Activated T-cell treated with anti-CD3 and anti-CD28 coated beads, Interleukin-2, amount 50 U/mL, for 72 hours (primary cell): ENCODE results near the gene RAB22A. TPM values are rescaled to one million over a fixed set of nuclear protein-coding genes. Genes with fewer than 3 reads are reported as not detected.
A peak's percentile ranks its signal among the peaks of the same experiment; 100 is the strongest.
"Not testable (repeated sequence)": the region's sequence is repeated elsewhere in the genome, so short reads cannot be mapped to it uniquely, and the experiment has no call there.

ENCODE experiments used
- ATAC-seq, 2 donors: fragments of 150-1000 bp; cut with Tn5 transposase; replicated peaks in 1 of 2; 2 replicates each; pipeline ENCODE4 v1.10.0; 2021; ENCODE audit warnings: moderate library complexity in 2 of 2, mild to moderate bottlenecking in 1 of 2
- DNase-seq, 2 donors: peaks; one replicate each; pipeline ENCODE4 v3.0.0; 2021 to 2022; ENCODE audit warnings: mixed read lengths in 1 of 2
- H3K27ac Mint-ChIP-seq: one replicate; pipeline ENCODE4 v1.8.0; 2022; ENCODE audit warnings: mild to moderate bottlenecking, moderate library complexity, mixed read lengths
- H3K27me3 Mint-ChIP-seq: one replicate; pipeline ENCODE4 v1.8.0; 2022; ENCODE audit warnings: low read depth, mixed read lengths
- H3K36me3 Mint-ChIP-seq, 2 donors: one replicate each; pipeline ENCODE4 v1.8.0; 2022; ENCODE audit warnings: mixed read lengths in 2 of 2, mild to moderate bottlenecking in 1 of 2; ENCODE audit not compliant: insufficient read depth in 2 of 2
- H3K4me1 Mint-ChIP-seq: one replicate; pipeline ENCODE4 v1.8.0; 2022; ENCODE audit warnings: low read depth, mixed read lengths
- H3K4me3 Mint-ChIP-seq, 2 donors: one replicate each; pipeline ENCODE4 v1.8.0; 2022; ENCODE audit warnings: mild to moderate bottlenecking in 2 of 2, mixed read lengths in 2 of 2, moderate library complexity in 2 of 2
- H3K9me3 Mint-ChIP-seq, 2 donors: one replicate each; pipeline ENCODE4 v1.8.0; 2022; ENCODE audit warnings: mixed read lengths in 2 of 2
- total RNA-seq, 2 donors: library from RNA; stranded (reverse); gene quantifications; one replicate each; pipeline ENCODE4 v1.2.3, GENCODE V29; 2022

Gene RAB22A
- total RNA-seq, 2 donors from 2014 or later, result 12.3 to 13.2 TPM

- H3K27ac Mint-ChIP-seq, result no peak overlapping the region
- ATAC-seq (peak; percentile 53 to 65), DNase-seq (peak in 1 of 2 donors; percentile 13)
- H3K9me3 Mint-ChIP-seq, result no peaks in the 10 kb centered on the region
- peaks cover 0 to 4% of the 10 kb centered on the region in 2 donors for H3K36me3 Mint-ChIP-seq
- peaks cover 17% of the 10 kb centered on the region for H3K4me1 Mint-ChIP-seq
- no peak overlapping the region for H3K4me3 Mint-ChIP-seq
- H3K27me3 Mint-ChIP-seq, result no peaks in the 10 kb centered on the region
Observed at GRCh38 chr20:58402305-58402704, 92.8 kb downstream of the RAB22A start.

GRCh38 chr20:58402827-58403226 lies 93.3 kb downstream of the RAB22A start:
- DNase-seq (no peak), ATAC-seq (peak; percentile 12 to 23)
- H3K27me3 Mint-ChIP-seq, result no peaks in the 10 kb centered on the region
- H3K36me3 Mint-ChIP-seq, result peaks cover 0 to 4% of the 10 kb centered on the region in 2 donors
- peaks cover 17% of the 10 kb centered on the region for H3K4me1 Mint-ChIP-seq
- no peak overlapping the region for H3K27ac Mint-ChIP-seq
- no peaks in the 10 kb centered on the region for H3K9me3 Mint-ChIP-seq
- H3K4me3 Mint-ChIP-seq, result no peak overlapping the region

GRCh38 chr20:58403272-58403671 lies 93.8 kb downstream of the RAB22A start:
- no peak for DNase-seq
- peaks cover 0 to 4% of the 10 kb centered on the region in 2 donors for H3K36me3 Mint-ChIP-seq
- no peaks in the 10 kb centered on the region for H3K27me3 Mint-ChIP-seq
- peaks cover 17% of the 10 kb centered on the region for H3K4me1 Mint-ChIP-seq
- no peak overlapping the region for H3K27ac Mint-ChIP-seq
- no peaks in the 10 kb centered on the region for H3K9me3 Mint-ChIP-seq
- ATAC-seq, result no peak
- no peak overlapping the region for H3K4me3 Mint-ChIP-seq

GRCh38 chr20:58405504-58406291 lies 96.2 kb downstream of the RAB22A start:
- Mint-ChIP-seq H3K27ac (no peak overlapping the region), H3K4me1 (peaks cover 34% of the 10 kb centered on the region), H3K27me3 (no peaks in the 10 kb centered on the region), H3K4me3 (no peak overlapping the region), H3K36me3 (no peaks in the 10 kb centered on the region), H3K9me3 (no peaks in the 10 kb centered on the region)
- DNase-seq (no peak), ATAC-seq (no peak)

GRCh38 chr20:58406422-58407001 lies 97.0 kb downstream of the RAB22A start:
- H3K4me1 Mint-ChIP-seq, result peaks cover 37% of the 10 kb centered on the region
- H3K27me3 Mint-ChIP-seq, result no peaks in the 10 kb centered on the region
- H3K9me3 Mint-ChIP-seq, result no peaks in the 10 kb centered on the region
- no peak for DNase-seq
- H3K4me3 Mint-ChIP-seq, result no peak overlapping the region
- ATAC-seq, result peak in 1 of 2 donors; percentile 33
- peak overlapping the region; percentile 54 for H3K27ac Mint-ChIP-seq
- no peaks in the 10 kb centered on the region for H3K36me3 Mint-ChIP-seq

GRCh38 chr20:58407201-58407873 lies 97.8 kb downstream of the RAB22A start:
- Mint-ChIP-seq H3K27me3 (no peaks in the 10 kb centered on the region), H3K27ac (peak overlapping the region; percentile 90), H3K4me1 (peaks cover 41% of the 10 kb centered on the region), H3K4me3 (no peak overlapping the region), H3K36me3 (no peaks in the 10 kb centered on the region), H3K9me3 (no peaks in the 10 kb centered on the region)
- no peak for DNase-seq
- ATAC-seq, result no peak

- H3K27ac Mint-ChIP-seq, result peak overlapping the region; percentile 90
- no peaks in the 10 kb centered on the region for H3K27me3 Mint-ChIP-seq
- DNase-seq (peak; percentile 38 to 45), ATAC-seq (peak; percentile 95)
- peaks cover 41% of the 10 kb centered on the region for H3K4me1 Mint-ChIP-seq
- no peaks in the 10 kb centered on the region for H3K9me3 Mint-ChIP-seq
- H3K36me3 Mint-ChIP-seq, result no peaks in the 10 kb centered on the region
- peak overlapping the region; percentile 67 to 83 for H3K4me3 Mint-ChIP-seq
Observed at GRCh38 chr20:58407966-58408557, 98.5 kb downstream of the RAB22A start.

GRCh38 chr20:58408603-58409246 lies 99.2 kb downstream of the RAB22A start:
- Mint-ChIP-seq H3K27ac (peak overlapping the region; percentile 92), H3K4me1 (peaks cover 41% of the 10 kb centered on the region), H3K36me3 (no peaks in the 10 kb centered on the region), H3K9me3 (no peaks in the 10 kb centered on the region), H3K27me3 (no peaks in the 10 kb centered on the region), H3K4me3 (peak overlapping the region; percentile 67 to 83)
- ATAC-seq, result peak; percentile 54 to 60
- no peak for DNase-seq

GRCh38 chr20:58414216-58414615 lies 104.7 kb downstream of the RAB22A start:
- H3K27ac Mint-ChIP-seq, ATAC-seq, H3K36me3 Mint-ChIP-seq, DNase-seq, H3K4me3 Mint-ChIP-seq, H3K27me3 Mint-ChIP-seq, H3K9me3 Mint-ChIP-seq: not testable (repeated sequence)
- peaks cover 52% of the 10 kb centered on the region for H3K4me1 Mint-ChIP-seq

GRCh38 chr20:58414786-58415185 lies 105.3 kb downstream of the RAB22A start:
- H3K27me3 Mint-ChIP-seq, H3K4me3 Mint-ChIP-seq, ATAC-seq, H3K36me3 Mint-ChIP-seq, DNase-seq, H3K27ac Mint-ChIP-seq, H3K9me3 Mint-ChIP-seq: not testable (repeated sequence)
- peaks cover 51% of the 10 kb centered on the region for H3K4me1 Mint-ChIP-seq

GRCh38 chr20:58416057-58416456 lies 106.5 kb downstream of the RAB22A start:
- ATAC-seq (no peak), DNase-seq (no peak)
- Mint-ChIP-seq H3K9me3 (peaks cover 0 to 3% of the 10 kb centered on the region in 2 donors), H3K4me1 (peaks cover 47% of the 10 kb centered on the region), H3K4me3 (peak overlapping the region in 1 of 2 donors; percentile 27), H3K36me3 (peaks cover 0 to 17% of the 10 kb centered on the region in 2 donors), H3K27ac (peak overlapping the region; percentile 93), H3K27me3 (no peaks in the 10 kb centered on the region)

GRCh38 chr20:58416835-58417234 lies 107.3 kb downstream of the RAB22A start:
- Mint-ChIP-seq H3K36me3 (peaks cover 0 to 18% of the 10 kb centered on the region in 2 donors), H3K27me3 (no peaks in the 10 kb centered on the region), H3K4me1 (peaks cover 45% of the 10 kb centered on the region), H3K4me3 (peak overlapping the region in 1 of 2 donors; percentile 60), H3K27ac (peak overlapping the region; percentile 93), H3K9me3 (peaks cover 0 to 3% of the 10 kb centered on the region in 2 donors)
- ATAC-seq, result no peak
- no peak for DNase-seq
